Ishikawa (cell line): ENCODE results near the gene EMILIN2.

Source experiments
- CEBPB ChIP-seq: IDR thresholded peaks from 2 replicates; pipeline ENCODE4 v1.6.1; 2012
- CREB1 ChIP-seq: IDR thresholded peaks from 2 replicates; pipeline ENCODE4 v1.6.1; 2012; ENCODE audit warnings: low read depth
- EGR1 ChIP-seq: IDR thresholded peaks from 2 replicates; pipeline ENCODE4 v1.6.1; 2012
- EP300 ChIP-seq: IDR thresholded peaks from 2 replicates; pipeline ENCODE4 v1.6.1; 2012; ENCODE audit warnings: borderline replicate concordance
- FOXM1 ChIP-seq: IDR thresholded peaks from 2 replicates; pipeline ENCODE4 v1.6.1; 2012; ENCODE audit warnings: low read depth, borderline replicate concordance
- MAX ChIP-seq: IDR thresholded peaks from 2 replicates; pipeline ENCODE4 v1.6.1; 2012
- NFIC ChIP-seq: IDR thresholded peaks from 2 replicates; pipeline ENCODE4 v1.6.1; 2012
- RAD21 ChIP-seq: IDR thresholded peaks from 2 replicates; pipeline ENCODE4 v1.6.1; 2012; ENCODE audit warnings: low read depth
- REST ChIP-seq: IDR thresholded peaks from 2 replicates; pipeline ENCODE4 v1.6.1; 2012; ENCODE audit warnings: low read depth, mild to moderate bottlenecking
- TAF1 ChIP-seq: IDR thresholded peaks from 2 replicates; pipeline ENCODE4 v1.6.1; 2012; ENCODE audit warnings: low read depth, mild to moderate bottlenecking
- TCF12 ChIP-seq: IDR thresholded peaks from 2 replicates; pipeline ENCODE4 v1.6.1; 2012; ENCODE audit warnings: low read depth
- TEAD4 ChIP-seq: IDR thresholded peaks from 2 replicates; pipeline ENCODE4 v1.6.1; 2012
- USF1 ChIP-seq: IDR thresholded peaks from 2 replicates; pipeline ENCODE4 v1.6.1; 2012
- YY1 ChIP-seq: IDR thresholded peaks from 2 replicates; pipeline ENCODE4 v1.6.1; 2012; ENCODE audit warnings: low read depth
- ZBTB7A ChIP-seq: IDR thresholded peaks from 2 replicates; pipeline ENCODE4 v1.6.1; 2012; ENCODE audit warnings: low read depth

EMILIN2 gene

GRCh38 chr18:2953935-2954653 lies 107.3 kb downstream of the EMILIN2 start:
- TF ChIP-seq EP300 (no peak), REST (no peak), TAF1 (no peak), TEAD4 (no peak), RAD21 (no peak), YY1 (no peak), MAX (no peak), ZBTB7A (no peak), USF1 (no peak), CREB1 (no peak), CEBPB (no peak), EGR1 (no peak), FOXM1 (no peak), TCF12 (no peak), NFIC (no peak)

- TF ChIP-seq YY1 (no peak), TAF1 (no peak), ZBTB7A (no peak), REST (no peak), NFIC (no peak), EGR1 (no peak), CEBPB (no peak), EP300 (no peak), TCF12 (no peak), MAX (no peak), RAD21 (no peak), CREB1 (no peak), FOXM1 (no peak), TEAD4 (no peak), USF1 (no peak)
Measured at GRCh38 chr18:2954869-2955645, 108.3 kb downstream of the EMILIN2 start.

GRCh38 chr18:2956056-2956455 lies 109.2 kb downstream of the EMILIN2 start:
- TF ChIP-seq REST (no peak), NFIC (no peak), YY1 (no peak), TCF12 (no peak), CREB1 (no peak), USF1 (no peak), TEAD4 (no peak)

GRCh38 chr18:2958819-2959298 lies 112.1 kb downstream of the EMILIN2 start:
- TF ChIP-seq TAF1 = no peak
- no peak for TF ChIP-seq MAX
- no peak for TF ChIP-seq NFIC
- no peak for TF ChIP-seq EP300
- no peak for TF ChIP-seq EGR1
- TF ChIP-seq TEAD4 = no peak
- no peak for TF ChIP-seq TCF12
- TF ChIP-seq ZBTB7A = no peak
- TF ChIP-seq USF1 = no peak
- no peak for TF ChIP-seq REST
- TF ChIP-seq CREB1 = no peak
- no peak for TF ChIP-seq CEBPB
- TF ChIP-seq FOXM1 = no peak
- no peak for TF ChIP-seq RAD21
- no peak for TF ChIP-seq YY1
